NCI-H526 (cell line): Measurements from ENCODE around the gene MPPED1.

Experiments used
- DNase-seq, 2 experiments: peaks; one replicate each; lab custom pipeline; 2025; lab: John Stamatoyannopoulos, UW

The MPPED1 gene

GRCh38 chr22:43498856-43499253 lies 87.0 kb downstream of the MPPED1 start:
- no peak for DNase-seq

- no peak for DNase-seq
Measured at GRCh38 chr22:43500792-43501785, 89.3 kb downstream of the MPPED1 start.

GRCh38 chr22:43501878-43502277 lies 90.1 kb downstream of the MPPED1 start:
- no peak for DNase-seq

- DNase-seq, result no peak
Measured at GRCh38 chr22:43502306-43502874, 90.6 kb downstream of the MPPED1 start.

- DNase-seq, result no peak
Measured at GRCh38 chr22:43504068-43504467, 92.3 kb downstream of the MPPED1 start.

- DNase-seq, result no peak
Measured at GRCh38 chr22:43504666-43505261, 93.0 kb downstream of the MPPED1 start.

- DNase-seq, result no peak
Measured at GRCh38 chr22:43505423-43505822, 93.6 kb downstream of the MPPED1 start.

GRCh38 chr22:43505896-43506295 lies 94.1 kb downstream of the MPPED1 start:
- no peak for DNase-seq

- no peak for DNase-seq
Measured at GRCh38 chr22:43506487-43506886, 94.7 kb downstream of the MPPED1 start.

- no peak for DNase-seq
Measured at GRCh38 chr22:43507235-43507634, 95.4 kb downstream of the MPPED1 start.

- no peak for DNase-seq
Measured at GRCh38 chr22:43508489-43508888, 96.7 kb downstream of the MPPED1 start.

- no peak for DNase-seq
Measured at GRCh38 chr22:43509337-43509736, 97.5 kb downstream of the MPPED1 start.

- DNase-seq, result no peak
Measured at GRCh38 chr22:43510281-43511070, 98.7 kb downstream of the MPPED1 start.

GRCh38 chr22:43511276-43511910 lies 99.6 kb downstream of the MPPED1 start:
- DNase-seq, result no peak

GRCh38 chr22:43512279-43512678 lies 100.5 kb downstream of the MPPED1 start:
- no peak for DNase-seq

GRCh38 chr22:43514476-43515157 lies 102.8 kb downstream of the MPPED1 start:
- no peak for DNase-seq

- no peak for DNase-seq
Measured at GRCh38 chr22:43515411-43515810, 103.6 kb downstream of the MPPED1 start.

- DNase-seq, result no peak
Measured at GRCh38 chr22:43515902-43516301, 104.1 kb downstream of the MPPED1 start.

GRCh38 chr22:43516386-43516785 lies 104.6 kb downstream of the MPPED1 start:
- no peak for DNase-seq

- DNase-seq, result no peak
Measured at GRCh38 chr22:43516996-43517635, 105.3 kb downstream of the MPPED1 start.
